ENCODE data around the gene EIF4E2.

Gene EIF4E2

GRCh38 chr2:232556426-232556825 is 5.9 kb downstream of the EIF4E2 start:
- TF ChIP-seq TAF1 (IDR thresholded peaks at IDR 0.05; ENCODE audit: low read depth) = no peak

GRCh38 chr2:232562515-232563151 is 12.1 kb downstream of the EIF4E2 start:
- TF ChIP-seq REST (IDR thresholded peaks at IDR 0.05; ENCODE audit: low read depth) (no peak), EGR1 (IDR thresholded peaks at IDR 0.05) (no peak), TAF1 (IDR thresholded peaks at IDR 0.05; ENCODE audit: low read depth) (no peak), CREB1 (IDR thresholded peaks at IDR 0.05; ENCODE audit: low read depth) (no peak), NFIC (IDR thresholded peaks at IDR 0.05) (no peak), EP300 (IDR thresholded peaks at IDR 0.05; ENCODE audit: borderline replicate concordance) (no peak), TCF12 (IDR thresholded peaks at IDR 0.05; ENCODE audit: low read depth) (no peak), CEBPB (IDR thresholded peaks at IDR 0.05) (no peak), YY1 (IDR thresholded peaks at IDR 0.05; ENCODE audit: low read depth) (no peak)
- TF ChIP-seq, protein P1, sequence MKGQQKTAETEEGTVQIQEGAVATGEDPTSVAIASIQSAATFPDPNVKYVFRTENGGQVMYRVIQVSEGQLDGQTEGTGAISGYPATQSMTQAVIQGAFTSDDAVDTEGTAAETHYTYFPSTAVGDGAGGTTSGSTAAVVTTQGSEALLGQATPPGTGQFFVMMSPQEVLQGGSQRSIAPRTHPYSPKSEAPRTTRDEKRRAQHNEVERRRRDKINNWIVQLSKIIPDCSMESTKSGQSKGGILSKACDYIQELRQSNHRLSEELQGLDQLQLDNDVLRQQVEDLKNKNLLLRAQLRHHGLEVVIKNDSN (IDR thresholded peaks at IDR 0.05) = no peak
- TF ChIP-seq, protein P2, sequence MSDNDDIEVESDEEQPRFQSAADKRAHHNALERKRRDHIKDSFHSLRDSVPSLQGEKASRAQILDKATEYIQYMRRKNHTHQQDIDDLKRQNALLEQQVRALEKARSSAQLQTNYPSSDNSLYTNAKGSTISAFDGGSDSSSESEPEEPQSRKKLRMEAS (IDR thresholded peaks at IDR 0.05) = no peak

DNA sequence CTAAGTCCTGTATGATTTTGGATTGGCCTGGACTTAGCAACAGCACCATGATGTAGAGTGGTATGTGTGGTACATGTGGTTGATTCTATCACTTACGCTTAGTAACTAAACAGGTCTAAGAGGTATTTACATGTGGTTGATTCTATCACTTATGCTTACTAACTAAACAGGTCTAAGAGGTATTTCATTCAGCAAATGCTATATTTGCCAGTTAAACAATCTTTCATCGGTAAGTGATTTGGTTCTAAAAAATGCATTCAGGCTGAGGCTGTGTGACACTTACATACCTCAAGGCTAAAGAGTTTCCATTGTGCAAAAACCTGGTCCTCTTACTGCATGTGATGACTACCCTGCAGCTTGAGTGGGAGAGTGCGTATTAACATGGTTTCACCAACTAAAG is 13.1 kb downstream of the EIF4E2 start:
- TF ChIP-seq CREB1 (IDR thresholded peaks at IDR 0.05; ENCODE audit: low read depth) = no peak
- no peak for TF ChIP-seq NFIC (IDR thresholded peaks at IDR 0.05)
- TF ChIP-seq YY1 (IDR thresholded peaks at IDR 0.05; ENCODE audit: low read depth) = no peak
- TF ChIP-seq TCF12 (IDR thresholded peaks at IDR 0.05; ENCODE audit: low read depth) = no peak
- TF ChIP-seq ZBTB7A (IDR thresholded peaks at IDR 0.05; ENCODE audit: low read depth) = no peak

DNA sequence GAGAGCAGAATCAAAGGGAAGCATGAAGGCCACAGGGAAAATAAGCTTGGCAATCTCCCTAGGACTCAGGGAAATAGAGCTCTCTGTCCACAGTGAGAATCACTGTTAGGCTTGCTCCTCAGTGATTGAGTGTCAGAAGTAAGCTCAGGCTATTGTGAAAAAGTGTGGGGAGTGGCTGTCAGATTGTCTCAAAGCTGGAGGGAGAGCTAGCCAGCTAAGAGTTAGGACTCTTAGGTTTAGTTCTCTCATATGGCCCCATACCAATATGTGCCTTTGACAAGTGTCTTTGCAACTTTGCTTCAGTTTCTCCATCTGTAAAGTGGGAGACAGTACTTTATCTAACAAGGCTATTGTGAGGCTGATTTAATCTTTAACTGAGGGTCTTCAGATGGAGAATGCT is 17.2 kb downstream of the EIF4E2 start:
- TF ChIP-seq, protein P1 (IDR thresholded peaks at IDR 0.05) = no peak
- TF ChIP-seq NFIC (IDR thresholded peaks at IDR 0.05) = no peak
- TF ChIP-seq REST (IDR thresholded peaks at IDR 0.05; ENCODE audit: low read depth) = no peak
- TF ChIP-seq CREB1 (IDR thresholded peaks at IDR 0.05; ENCODE audit: low read depth) = no peak
- TF ChIP-seq TEAD4 (IDR thresholded peaks at IDR 0.05) = no peak
- TF ChIP-seq ZBTB7A (IDR thresholded peaks at IDR 0.05; ENCODE audit: low read depth) = no peak
- TF ChIP-seq CEBPB (IDR thresholded peaks at IDR 0.05) = no peak
- TF ChIP-seq, protein P2 (IDR thresholded peaks at IDR 0.05) = no peak
- TF ChIP-seq RAD21 (IDR thresholded peaks at IDR 0.05; ENCODE audit: low read depth) = no peak
- no peak for TF ChIP-seq YY1 (IDR thresholded peaks at IDR 0.05; ENCODE audit: low read depth)
- TF ChIP-seq EGR1 (IDR thresholded peaks at IDR 0.05) = no peak
- TF ChIP-seq FOXM1 (IDR thresholded peaks at IDR 0.05; ENCODE audit: borderline replicate concordance, low read depth) = no peak
- TF ChIP-seq TAF1 (IDR thresholded peaks at IDR 0.05; ENCODE audit: low read depth) = no peak
- no peak for TF ChIP-seq EP300 (IDR thresholded peaks at IDR 0.05; ENCODE audit: borderline replicate concordance)
- no peak for TF ChIP-seq TCF12 (IDR thresholded peaks at IDR 0.05; ENCODE audit: low read depth)

- TF ChIP-seq EP300 (IDR thresholded peaks at IDR 0.05; ENCODE audit: borderline replicate concordance) (no peak), FOXM1 (IDR thresholded peaks at IDR 0.05; ENCODE audit: borderline replicate concordance, low read depth) (no peak), TAF1 (IDR thresholded peaks at IDR 0.05; ENCODE audit: low read depth) (no peak), TCF12 (IDR thresholded peaks at IDR 0.05; ENCODE audit: low read depth) (no peak), EGR1 (IDR thresholded peaks at IDR 0.05) (no peak), TEAD4 (IDR thresholded peaks at IDR 0.05) (no peak), REST (IDR thresholded peaks at IDR 0.05; ENCODE audit: low read depth) (no peak), CEBPB (IDR thresholded peaks at IDR 0.05) (no peak), ZBTB7A (IDR thresholded peaks at IDR 0.05; ENCODE audit: low read depth) (no peak), YY1 (IDR thresholded peaks at IDR 0.05; ENCODE audit: low read depth) (no peak), CREB1 (IDR thresholded peaks at IDR 0.05; ENCODE audit: low read depth) (no peak), RAD21 (IDR thresholded peaks at IDR 0.05; ENCODE audit: low read depth) (no peak), NFIC (IDR thresholded peaks at IDR 0.05) (no peak)
- TF ChIP-seq, protein P1 (IDR thresholded peaks at IDR 0.05) = no peak
- TF ChIP-seq, protein P2 (IDR thresholded peaks at IDR 0.05) = no peak
These were observed 17.7 kb downstream of the EIF4E2 start for GRCh38 chr2:232568161-232568560.

All from Ishikawa (cell line).